Stomach (tissue), 9 donors: ENCODE measurements around the gene CYP24A1. TPM values are rescaled to one million over a fixed set of nuclear protein-coding genes. Genes with fewer than 3 reads are reported as not detected.

ENCODE experiments used
- DNase-seq, 2 donors: peaks; one replicate each; pipeline versions ENCODE4 v3.0.0 to v3.0.0-alpha.2; 2013 to 2019
- H3K27ac ChIP-seq, 5 donors: fragments of 200-600 bp in 4 of 5; sonication (generic) in 4 of 5; one replicate each; pipeline ENCODE4 v1.5.1; 2013 to 2019; ENCODE audit warnings: mild to moderate bottlenecking in 1 of 5, moderate library complexity in 1 of 5
- H3K27me3 ChIP-seq, 3 donors: fragments of 200-600 bp; sonication (generic); one replicate each; pipeline ENCODE4 v1.5.1; 2017 to 2019; ENCODE audit warnings: mixed run types in 1 of 3
- H3K36me3 ChIP-seq, 4 donors: fragments of 200-600 bp; sonication (generic); 1 replicate in 3 of 4; 2 replicates in 1 of 4; pipeline ENCODE4 v1.5.1; 2016 to 2019
- H3K4me1 ChIP-seq, 4 donors: fragments of 200-600 bp; sonication (generic); one replicate each; pipeline ENCODE4 v1.5.1; 2016 to 2019
- H3K4me3 ChIP-seq, 4 donors: fragments of 200-600 bp; sonication (generic) in 3 of 4; one replicate each; pipeline ENCODE4 v1.5.1; 2016 to 2019; ENCODE audit warnings: mild to moderate bottlenecking in 1 of 4
- H3K9me3 ChIP-seq, 4 donors: fragments of 200-600 bp; sonication (generic); one replicate each; pipeline ENCODE4 v1.5.1; 2016 to 2019
- EP300 ChIP-seq: sonication (generic); formaldehyde crosslinking; IDR thresholded peaks from one replicate; pipeline ENCODE4 v1.6.1; 2017; ENCODE audit warnings: antibody characterized with exemption
- POLR2A ChIP-seq, 4 donors: fragments of 450-650 bp; IDR thresholded peaks; one replicate each; pipeline ENCODE4 v1.6.1; 2016; ENCODE audit warnings: antibody characterized with exemption in 4 of 4, control low read depth in 2 of 4, mild to moderate bottlenecking in 1 of 4, moderate library complexity in 1 of 4
- POLR2AphosphoS5 ChIP-seq, 3 donors: sonication (generic); formaldehyde crosslinking; IDR thresholded peaks; one replicate each; pipeline ENCODE4 v1.6.1; 2016; ENCODE audit warnings: antibody characterized with exemption in 3 of 3
- WGBS, 5 donors: extraction: QIAGEN DNeasy Blood & Tissue Kit in 3 of 5; methylation state at CpG; one replicate each; pipeline versions ENCODE4 v1.1.5 to v1.1.7; 2013 to 2018; 5-methylcytosine and 5-hydroxymethylcytosine counted together
- intact Hi-C: fragments of 100-400 bp; cut with DNase I; formaldehyde crosslinking; loops from one replicate; pipeline ENCODE4 v1.15.1; 2023; ENCODE audit warnings: low total_unique reads
- polyA plus RNA-seq, 3 donors: library from polyadenylated mRNA; stranded (reverse); fragments of 200-250 nt; gene quantifications; one replicate each; pipeline ENCODE4 v1.2.3, GENCODE V29; 2013
- total RNA-seq, 5 donors: library from RNA; depleted of rRNA; stranded (reverse); fragments of >200 nt; gene quantifications; one replicate each; pipeline versions ENCODE4 v1.1.0 to v1.2.3, GENCODE V29; 2014 to 2016
- TF ChIP-seq, protein P1 (sequence below), 7 experiments: fragments of 450-650 bp in 4 of 7; fragments of 200-600 bp in 3 of 7; sonication (generic) in 3 of 7; IDR thresholded peaks; one replicate each; pipeline ENCODE4 v1.5.1; 2016 to 2019; ENCODE audit warnings: antibody characterized with exemption in 7 of 7, control low read depth in 2 of 7, mild to moderate bottlenecking in 1 of 7
- donor health status: healthy with polysubstance abuse.
- donor health status: Bipolar disorder and iron deficiency.
- donor health status: healthy.

The CYP24A1 gene
- total and polyA plus RNA-seq, 8 donors = 1.2 TPM; not detected in 7

DNA sequence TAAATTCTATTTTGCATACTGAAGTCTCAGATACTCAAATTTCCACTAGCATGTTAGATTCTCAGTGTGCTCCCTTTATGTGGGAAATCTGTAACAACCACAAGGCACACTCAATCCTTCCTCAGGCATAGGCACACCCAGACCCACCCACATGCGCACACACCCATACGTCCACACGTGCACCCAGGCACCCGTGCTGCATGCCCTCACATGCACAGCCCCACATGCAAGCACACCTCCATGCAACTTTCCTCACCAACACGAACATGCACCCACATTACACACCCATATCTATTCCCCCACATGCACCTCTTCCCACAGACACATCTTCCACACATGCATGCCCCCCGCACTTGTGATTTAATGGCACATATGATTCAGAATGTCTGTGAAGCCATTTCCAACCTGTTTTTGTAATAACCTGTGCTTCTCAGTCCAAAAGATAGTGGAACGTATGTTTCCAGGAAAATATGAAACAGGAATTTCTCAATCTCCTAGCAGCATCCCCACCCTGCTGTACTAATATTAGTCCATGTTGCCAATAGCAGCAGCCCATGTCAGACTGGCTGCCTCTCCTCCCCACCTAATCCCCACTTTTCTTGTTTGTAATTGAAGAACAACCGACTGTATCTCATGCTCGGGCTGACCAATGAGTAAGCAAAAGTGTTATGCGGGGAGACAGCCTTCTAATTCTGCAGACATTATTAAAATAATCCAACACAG is 11.3 kb upstream of the CYP24A1 start:
- no peaks in the 10 kb centered on the region for H3K4me1 ChIP-seq
- peak overlapping the region in 1 of 5 donors; percentile 56 for H3K27ac ChIP-seq
- no peak overlapping the region for H3K4me3 ChIP-seq
- peak in 1 of 2 donors; percentile 68 for DNase-seq
- intact Hi-C loops = no loop called here
- peaks cover 0 to 16% (median 0%) of the 10 kb centered on the region in 3 donors for H3K27me3 ChIP-seq
- no peaks in the 10 kb centered on the region for H3K36me3 ChIP-seq
- TF ChIP-seq POLR2AphosphoS5 (IDR thresholded peaks at IDR 0.05) (no peak), EP300 (no peak), POLR2A (IDR thresholded peaks at IDR 0.05) (no peak)
- TF ChIP-seq, protein P1, sequence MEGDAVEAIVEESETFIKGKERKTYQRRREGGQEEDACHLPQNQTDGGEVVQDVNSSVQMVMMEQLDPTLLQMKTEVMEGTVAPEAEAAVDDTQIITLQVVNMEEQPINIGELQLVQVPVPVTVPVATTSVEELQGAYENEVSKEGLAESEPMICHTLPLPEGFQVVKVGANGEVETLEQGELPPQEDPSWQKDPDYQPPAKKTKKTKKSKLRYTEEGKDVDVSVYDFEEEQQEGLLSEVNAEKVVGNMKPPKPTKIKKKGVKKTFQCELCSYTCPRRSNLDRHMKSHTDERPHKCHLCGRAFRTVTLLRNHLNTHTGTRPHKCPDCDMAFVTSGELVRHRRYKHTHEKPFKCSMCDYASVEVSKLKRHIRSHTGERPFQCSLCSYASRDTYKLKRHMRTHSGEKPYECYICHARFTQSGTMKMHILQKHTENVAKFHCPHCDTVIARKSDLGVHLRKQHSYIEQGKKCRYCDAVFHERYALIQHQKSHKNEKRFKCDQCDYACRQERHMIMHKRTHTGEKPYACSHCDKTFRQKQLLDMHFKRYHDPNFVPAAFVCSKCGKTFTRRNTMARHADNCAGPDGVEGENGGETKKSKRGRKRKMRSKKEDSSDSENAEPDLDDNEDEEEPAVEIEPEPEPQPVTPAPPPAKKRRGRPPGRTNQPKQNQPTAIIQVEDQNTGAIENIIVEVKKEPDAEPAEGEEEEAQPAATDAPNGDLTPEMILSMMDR (IDR thresholded peaks at IDR 0.05) = no peak
- WGBS, 5 donors = 33 to 63% (median 54%) methylated on average over 10 of the region's 10 CpGs
- H3K9me3 ChIP-seq = no peaks in the 10 kb centered on the region

DNA sequence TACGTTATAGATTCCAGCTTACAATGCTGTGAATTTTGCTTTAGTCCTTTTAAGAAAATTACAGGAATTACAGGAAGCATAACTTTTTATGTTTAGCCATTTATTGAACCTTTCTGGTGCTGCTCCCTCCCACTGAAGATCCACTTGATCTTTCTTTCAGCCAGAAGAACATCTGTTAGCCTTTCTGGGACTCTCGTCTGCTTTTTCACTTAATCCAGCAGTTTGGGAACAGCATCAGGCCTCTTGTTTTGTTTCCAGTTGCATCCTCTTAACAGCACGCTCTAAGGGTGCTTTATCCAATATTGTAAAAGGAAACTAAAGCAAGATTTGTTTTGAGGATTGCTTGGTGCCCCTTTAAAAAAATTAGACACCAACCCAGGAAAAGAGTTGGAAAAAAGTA is 10.3 kb upstream of the CYP24A1 start:
- H3K36me3 ChIP-seq = no peaks in the 10 kb centered on the region
- no peak overlapping the region for H3K27ac ChIP-seq
- H3K4me1 ChIP-seq = no peaks in the 10 kb centered on the region
- intact Hi-C loops = no loop called here
- no peak for TF ChIP-seq EP300
- no peak overlapping the region for H3K4me3 ChIP-seq
- H3K27me3 ChIP-seq = peaks cover 0 to 16% (median 0%) of the 10 kb centered on the region in 3 donors
- no peaks in the 10 kb centered on the region for H3K9me3 ChIP-seq
- DNase-seq = no peak
- WGBS, 5 donors = 48 to 63% (median 50%) methylated on average over 3 of the region's 3 CpGs

DNA sequence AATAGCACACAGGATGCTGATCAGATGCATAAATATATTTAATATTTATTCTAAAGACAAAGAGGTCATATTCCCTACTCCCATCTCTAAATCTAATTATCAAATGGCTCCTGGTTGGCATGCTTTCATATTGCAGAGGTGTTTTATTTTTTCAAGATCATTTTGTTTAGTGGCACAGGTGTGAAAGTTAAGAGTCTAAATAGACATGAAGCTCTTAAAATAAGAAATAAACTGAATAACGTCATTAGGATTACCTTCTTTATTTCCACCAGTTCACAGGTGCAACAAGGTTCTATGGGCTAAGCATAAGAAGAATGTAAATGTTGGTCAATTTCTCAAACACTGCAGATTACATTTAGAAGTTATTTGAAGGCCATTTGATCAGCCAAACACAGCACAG is 7.1 kb upstream of the CYP24A1 start:
- Histone ChIP-seq H3K4me1 (no peaks in the 10 kb centered on the region), H3K27ac (no peak overlapping the region), H3K4me3 (no peak overlapping the region), H3K9me3 (no peaks in the 10 kb centered on the region), H3K36me3 (no peaks in the 10 kb centered on the region), H3K27me3 (peaks cover 0 to 33% (median 0%) of the 10 kb centered on the region in 3 donors)
- TF ChIP-seq, protein P1 (IDR thresholded peaks at IDR 0.05) = no peak
- TF ChIP-seq EP300 = no peak
- no peak for TF ChIP-seq POLR2A (IDR thresholded peaks at IDR 0.05)
- TF ChIP-seq POLR2AphosphoS5 (IDR thresholded peaks at IDR 0.05) = no peak
- intact Hi-C loops = no loop called here
- no peak for DNase-seq
- WGBS, 5 donors = 73 to 85% (median 79%) methylated on average over 1 of the region's 1 CpG

DNA sequence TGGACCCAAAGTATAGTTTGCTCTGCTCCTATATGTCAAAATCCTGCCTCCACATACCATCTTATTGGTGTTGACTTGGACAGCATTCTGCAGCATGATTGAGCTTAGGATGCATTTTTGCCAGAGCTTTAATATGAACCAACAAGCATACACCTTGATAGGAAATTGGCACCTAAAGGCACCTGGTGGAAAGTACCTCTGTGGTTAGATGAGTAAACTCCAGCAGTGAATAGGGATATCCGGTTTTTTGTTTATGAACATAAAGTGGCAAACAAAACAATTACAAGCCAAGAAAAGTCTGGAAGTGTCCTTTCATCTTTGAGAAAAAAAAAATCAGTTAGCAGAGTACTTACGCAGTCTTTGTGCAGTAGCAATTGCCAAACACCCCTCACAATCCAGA is 6.2 kb upstream of the CYP24A1 start:
- 17 to 41% (median 34%) methylated on average over 2 of the region's 2 CpGs for WGBS, 5 donors
- Histone ChIP-seq H3K4me3 (no peak overlapping the region), H3K36me3 (no peaks in the 10 kb centered on the region), H3K9me3 (no peaks in the 10 kb centered on the region), H3K4me1 (peaks cover 0 to under 1% (median under 1%) of the 10 kb centered on the region in 4 donors), H3K27me3 (peaks cover 0 to 40% (median 2%) of the 10 kb centered on the region in 3 donors), H3K27ac (no peak overlapping the region)
- DNase-seq = no peak
- TF ChIP-seq POLR2A (IDR thresholded peaks at IDR 0.05) (no peak), EP300 (no peak), POLR2AphosphoS5 (IDR thresholded peaks at IDR 0.05) (no peak)
- TF ChIP-seq, protein P1 (IDR thresholded peaks at IDR 0.05) = no peak
- intact Hi-C loops = no loop called here

DNA sequence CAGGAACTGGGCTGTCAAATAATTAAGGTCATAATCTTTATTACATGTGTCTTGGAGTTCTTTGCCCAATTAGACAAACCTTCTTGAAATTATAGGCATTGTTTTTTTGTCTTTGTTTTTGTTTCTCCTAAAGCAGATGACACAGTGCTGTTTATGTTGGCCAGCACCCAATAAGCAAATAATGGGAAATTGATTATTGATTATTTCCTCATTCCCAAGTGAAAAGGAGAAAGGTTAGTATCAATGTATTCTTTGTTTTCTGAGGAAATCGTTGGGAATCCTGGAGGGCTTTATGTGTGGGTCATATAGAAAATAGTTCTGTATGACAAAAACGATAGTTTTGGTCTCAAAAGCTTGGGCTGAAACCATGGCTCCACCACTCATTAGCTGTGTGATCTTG is 4.5 kb upstream of the CYP24A1 start:
- TF ChIP-seq EP300 = no peak
- TF ChIP-seq POLR2AphosphoS5 (IDR thresholded peaks at IDR 0.05) = no peak
- TF ChIP-seq, protein P1 (IDR thresholded peaks at IDR 0.05) = no peak
- TF ChIP-seq POLR2A (IDR thresholded peaks at IDR 0.05) = no peak
- no peak overlapping the region for H3K27ac ChIP-seq
- intact Hi-C loops = no loop called here
- no peaks in the 10 kb centered on the region for H3K36me3 ChIP-seq
- DNase-seq = no peak
- H3K27me3 ChIP-seq = peaks cover 10 to 57% (median 19%) of the 10 kb centered on the region in 3 donors
- H3K4me1 ChIP-seq = peaks cover 14 to 17% (median 17%) of the 10 kb centered on the region in 4 donors
- H3K4me3 ChIP-seq = no peak overlapping the region
- H3K9me3 ChIP-seq = no peaks in the 10 kb centered on the region
- WGBS, 5 donors = 50 to 66% (median 55%) methylated on average over 2 of the region's 2 CpGs
